Smooth muscle cell (in vitro differentiated cells): ENCODE measurements around the gene MAP2K6. TPM values are rescaled to one million over a fixed set of nuclear protein-coding genes. Genes with fewer than 3 reads are reported as not detected.

ENCODE experiments used
- DNase-seq: peaks from one replicate; lab custom pipeline; 2025; ENCODE audit not compliant: unreplicated experiment; lab: John Stamatoyannopoulos, UW
- H2AFZ ChIP-seq: fragments of 200-600 bp; sonication (generic); 2 replicates; pipeline ENCODE4 v1.6.0; 2016; ENCODE audit warnings: antibody characterized with exemption, low read depth, mild to moderate bottlenecking
- H3F3A ChIP-seq: fragments of 200-600 bp; sonication (generic); 2 replicates; pipeline ENCODE4 v1.6.0; 2017; ENCODE audit warnings: antibody characterized with exemption, low read depth
- H3K27ac ChIP-seq: fragments of 200-600 bp; sonication (generic); 2 replicates; pipeline ENCODE4 v1.5.1; 2016; ENCODE audit warnings: low read depth, mild to moderate bottlenecking
- H3K27me3 ChIP-seq: fragments of 200-600 bp; sonication (generic); 2 replicates; pipeline ENCODE4 v1.6.1; 2016; ENCODE audit warnings: low read depth, mild to moderate bottlenecking
- H3K36me3 ChIP-seq: fragments of 200-600 bp; sonication (generic); 2 replicates; pipeline ENCODE4 v1.5.1; 2016; ENCODE audit warnings: low read depth
- H3K4me1 ChIP-seq: fragments of 200-600 bp; sonication (generic); 2 replicates; pipeline ENCODE4 v1.5.1; 2016; ENCODE audit warnings: low read depth
- H3K4me2 ChIP-seq: fragments of 200-600 bp; sonication (generic); 2 replicates; pipeline ENCODE4 v1.6.0; 2016; ENCODE audit warnings: mild to moderate bottlenecking
- H3K4me3 ChIP-seq: fragments of 200-600 bp; sonication (generic); 2 replicates; pipeline ENCODE4 v1.5.1; 2016; ENCODE audit warnings: mild to moderate bottlenecking
- H3K79me2 ChIP-seq: fragments of 200-600 bp; sonication (generic); 2 replicates; pipeline ENCODE4 v1.6.0; 2016; ENCODE audit warnings: low read depth, mild to moderate bottlenecking
- H3K9ac ChIP-seq: fragments of 200-600 bp; sonication (generic); 2 replicates; pipeline ENCODE4 v1.6.0; 2016; ENCODE audit warnings: low read depth
- H3K9me3 ChIP-seq: fragments of 200-600 bp; sonication (generic); replicated peaks from 2 replicates; pipeline ENCODE4 v1.5.1; 2016; ENCODE audit warnings: low read depth
- H4K20me1 ChIP-seq: fragments of 200-600 bp; sonication (generic); 2 replicates; pipeline ENCODE4 v1.6.0; 2016; ENCODE audit warnings: low read depth
- CTCF ChIP-seq: fragments of 200-600 bp; sonication (generic); IDR thresholded peaks from 2 replicates; pipeline ENCODE4 v1.5.1; 2017; ENCODE audit warnings: borderline replicate concordance, mild to moderate bottlenecking, antibody characterized with exemption; ENCODE audit not compliant: insufficient read depth, poor library complexity, severe bottlenecking
- WGBS: methylation state at CpG from one replicate; pipeline ENCODE4 v1.1.7; 2016; ENCODE audit warnings: low lambda C conversion rate; 5-methylcytosine and 5-hydroxymethylcytosine counted together
- polyA plus RNA-seq: library from polyadenylated mRNA; unstranded; fragments of >200 nt; fragmentation: Nextera tagmentation; extraction: Ambion mirVana; gene quantifications from 2 replicates; pipeline ENCODE4 v1.2.1, GENCODE V29; 2016
- total RNA-seq: library from RNA; depleted of rRNA; stranded (reverse); fragments of >200 nt; gene quantifications from 2 replicates; pipeline ENCODE4 v1.2.3, GENCODE V29; 2014

Gene MAP2K6
- total and polyA plus RNA-seq, 2 experiments from 2014 or later, result 5.0 to 8.1 TPM

- TF ChIP-seq CTCF, result no peak
- Histone ChIP-seq H4K20me1 (no peaks in the 10 kb centered on the region), H3K9me3 (no peaks in the 10 kb centered on the region), H3K4me3 (no peak overlapping the region), H3K79me2 (no peaks in the 10 kb centered on the region), H3K9ac (no peak overlapping the region), H3K4me1 (no peaks in the 10 kb centered on the region), H3K36me3 (no peaks in the 10 kb centered on the region), H3K4me2 (no peak overlapping the region), H3F3A (no peaks in the 10 kb centered on the region), H3K27ac (no peak overlapping the region), H3K27me3 (no peaks in the 10 kb centered on the region), H2AFZ (no peak overlapping the region)
- 85% methylated on average over 2 of the region's 2 CpGs for WGBS
- DNase-seq, result no peak
These were observed 140.6 kb downstream of the MAP2K6 start for GRCh38 chr17:69555056-69555455.

GRCh38 chr17:69557339-69557738 is 142.8 kb downstream of the MAP2K6 start:
- 66% methylated on average over 3 of the region's 3 CpGs for WGBS
- no peaks in the 10 kb centered on the region for H3K36me3 ChIP-seq
- H3K27me3 ChIP-seq, result no peaks in the 10 kb centered on the region
- H3K4me1 ChIP-seq, result no peaks in the 10 kb centered on the region
- no peaks in the 10 kb centered on the region for H3K9me3 ChIP-seq
- TF ChIP-seq CTCF, result no peak
- H3K79me2 ChIP-seq, result no peaks in the 10 kb centered on the region
- DNase-seq, result no peak
- H3K4me2 ChIP-seq, result no peak overlapping the region
- H3F3A ChIP-seq, result no peaks in the 10 kb centered on the region
- no peak overlapping the region for H2AFZ ChIP-seq
- no peak overlapping the region for H3K4me3 ChIP-seq
- H3K27ac ChIP-seq, result no peak overlapping the region
- no peaks in the 10 kb centered on the region for H4K20me1 ChIP-seq
- H3K9ac ChIP-seq, result no peak overlapping the region

GRCh38 chr17:69558796-69559195 is 144.3 kb downstream of the MAP2K6 start:
- 80% methylated on average over 6 of the region's 6 CpGs for WGBS
- no peak for TF ChIP-seq CTCF
- no peak overlapping the region for H3K9ac ChIP-seq
- H3K9me3 ChIP-seq, result no peaks in the 10 kb centered on the region
- no peak overlapping the region for H3K4me3 ChIP-seq
- H3K4me2 ChIP-seq, result no peak overlapping the region
- no peak overlapping the region for H3K27ac ChIP-seq
- H3F3A ChIP-seq, result no peaks in the 10 kb centered on the region
- no peaks in the 10 kb centered on the region for H3K4me1 ChIP-seq
- no peaks in the 10 kb centered on the region for H3K79me2 ChIP-seq
- DNase-seq, result no peak
- H2AFZ ChIP-seq, result no peak overlapping the region
- no peaks in the 10 kb centered on the region for H4K20me1 ChIP-seq
- H3K27me3 ChIP-seq, result no peaks in the 10 kb centered on the region
- no peaks in the 10 kb centered on the region for H3K36me3 ChIP-seq

GRCh38 chr17:69560987-69561441 is 146.5 kb downstream of the MAP2K6 start:
- Histone ChIP-seq H3K27ac (no peak overlapping the region), H3K4me3 (no peak overlapping the region), H4K20me1 (no peaks in the 10 kb centered on the region), H3K79me2 (no peaks in the 10 kb centered on the region), H3K4me1 (no peaks in the 10 kb centered on the region), H3K27me3 (peaks cover 15% of the 10 kb centered on the region), H3K9me3 (no peaks in the 10 kb centered on the region), H2AFZ (no peak overlapping the region), H3F3A (no peaks in the 10 kb centered on the region), H3K9ac (no peak overlapping the region), H3K4me2 (no peak overlapping the region), H3K36me3 (no peaks in the 10 kb centered on the region)
- DNase-seq, result no peak
- WGBS, result 0% methylated on average over 3 of the region's 3 CpGs
- no peak for TF ChIP-seq CTCF
